Measurements from ENCODE around the gene SSTR3. TPM values are rescaled to one million over a fixed set of nuclear protein-coding genes. Genes with fewer than 3 reads are reported as not detected.

The SSTR3 gene
- total RNA-seq, 1 donor, result not detected

- no peak for DNase-seq (ENCODE audit: low read depth)
- H3K4me3 ChIP-seq (ENCODE audit: low read depth, low read length), result no peak overlapping the region
- TF ChIP-seq, protein P1, sequence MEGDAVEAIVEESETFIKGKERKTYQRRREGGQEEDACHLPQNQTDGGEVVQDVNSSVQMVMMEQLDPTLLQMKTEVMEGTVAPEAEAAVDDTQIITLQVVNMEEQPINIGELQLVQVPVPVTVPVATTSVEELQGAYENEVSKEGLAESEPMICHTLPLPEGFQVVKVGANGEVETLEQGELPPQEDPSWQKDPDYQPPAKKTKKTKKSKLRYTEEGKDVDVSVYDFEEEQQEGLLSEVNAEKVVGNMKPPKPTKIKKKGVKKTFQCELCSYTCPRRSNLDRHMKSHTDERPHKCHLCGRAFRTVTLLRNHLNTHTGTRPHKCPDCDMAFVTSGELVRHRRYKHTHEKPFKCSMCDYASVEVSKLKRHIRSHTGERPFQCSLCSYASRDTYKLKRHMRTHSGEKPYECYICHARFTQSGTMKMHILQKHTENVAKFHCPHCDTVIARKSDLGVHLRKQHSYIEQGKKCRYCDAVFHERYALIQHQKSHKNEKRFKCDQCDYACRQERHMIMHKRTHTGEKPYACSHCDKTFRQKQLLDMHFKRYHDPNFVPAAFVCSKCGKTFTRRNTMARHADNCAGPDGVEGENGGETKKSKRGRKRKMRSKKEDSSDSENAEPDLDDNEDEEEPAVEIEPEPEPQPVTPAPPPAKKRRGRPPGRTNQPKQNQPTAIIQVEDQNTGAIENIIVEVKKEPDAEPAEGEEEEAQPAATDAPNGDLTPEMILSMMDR (IDR thresholded peaks at IDR 0.05; ENCODE audit: insufficient read depth, low read depth, low read length), result no peak
Observed at GRCh38 chr22:37156686-37157435, 55.4 kb downstream of the SSTR3 start.

DNA sequence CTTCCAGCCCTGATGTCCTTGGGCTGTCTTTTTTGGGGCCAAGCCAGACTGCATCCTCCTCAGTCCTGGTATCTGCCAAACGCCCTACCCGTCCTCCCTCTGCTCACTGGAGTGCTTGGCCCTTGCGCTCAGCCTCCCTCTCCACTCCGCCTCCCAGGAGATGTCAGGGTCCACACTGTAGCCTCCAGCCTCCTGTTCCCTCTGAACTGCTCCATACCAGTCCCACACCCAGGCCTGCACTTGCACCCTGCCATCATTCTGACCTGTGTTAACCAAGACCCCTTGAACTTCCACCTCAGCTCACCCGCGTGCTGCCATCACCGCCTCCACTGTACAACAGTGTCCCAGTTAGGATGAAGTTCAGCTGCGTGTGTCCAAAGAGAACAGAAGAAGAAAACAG lies 56.3 kb downstream of the SSTR3 start:
- no peak for DNase-seq (ENCODE audit: low read depth)
- no peak overlapping the region for H3K4me3 ChIP-seq (ENCODE audit: low read depth, low read length)
- TF ChIP-seq, protein P1 (IDR thresholded peaks at IDR 0.05; ENCODE audit: insufficient read depth, low read depth, low read length), result no peak

DNA sequence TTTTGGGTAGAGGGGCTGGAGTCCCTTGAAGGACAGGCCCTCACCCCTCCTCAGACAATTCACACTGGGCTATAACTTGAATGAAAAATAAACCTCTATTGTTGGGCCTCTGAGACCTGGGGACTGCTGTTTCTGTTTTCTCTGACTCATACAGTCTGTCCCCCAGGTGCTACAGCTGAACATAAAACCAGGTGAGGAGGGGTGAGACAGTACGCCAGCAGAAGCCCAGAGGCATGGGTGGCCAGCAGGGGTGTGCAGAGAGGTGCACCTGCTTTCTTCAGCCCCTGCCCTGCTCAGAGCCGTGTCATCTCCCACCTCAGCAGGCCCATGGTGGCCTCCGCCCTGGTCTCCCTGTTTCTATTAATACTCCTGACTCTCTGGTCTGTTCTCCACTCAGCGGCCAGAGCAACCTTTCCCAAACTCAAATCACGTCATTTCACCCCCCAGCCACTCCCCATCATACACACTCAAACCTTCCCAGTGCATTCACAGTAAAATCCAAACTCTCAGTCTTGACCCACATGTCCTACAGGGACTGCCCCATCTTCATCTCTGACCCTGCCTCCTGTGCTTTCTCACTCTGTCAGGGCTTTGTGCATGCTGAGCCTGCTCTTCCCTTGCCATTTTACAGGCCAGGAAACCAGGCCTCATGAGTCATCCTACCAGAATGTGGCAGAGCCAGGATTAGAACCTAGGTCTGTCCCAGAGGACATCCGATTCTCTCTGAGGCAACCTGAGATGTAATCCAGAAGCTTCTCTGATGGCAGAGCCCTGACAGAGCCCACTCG lies 57.2 kb downstream of the SSTR3 start:
- H3K4me3 ChIP-seq (ENCODE audit: low read depth, low read length), result no peak overlapping the region
- no peak for DNase-seq (ENCODE audit: low read depth)
- TF ChIP-seq, protein P1 (IDR thresholded peaks at IDR 0.05; ENCODE audit: insufficient read depth, low read depth, low read length), result no peak

Small RNA genes within 50 kb of the gene (small RNA-seq; reads per million reads assigned to genes)
- gene Z82188.1, result not detected

Other genes starting within 250 kb of the SSTR3 start
- 45.4 and 54.4 TPM in 2 replicates for gene TST, start 193.0 kb downstream of the SSTR3 start, total RNA-seq
- 64.3 and 94.1 TPM in 2 replicates for gene MPST, start 192.7 kb downstream of the SSTR3 start, total RNA-seq
- gene KCTD17, start 160.7 kb downstream of the SSTR3 start, total RNA-seq, result 28.9 and 34.1 TPM in 2 replicates
- not detected in 2 replicates for gene TMPRSS6, start 102.8 kb downstream of the SSTR3 start, total RNA-seq
- gene IL2RB, start 62.6 kb downstream of the SSTR3 start, total RNA-seq, result under 0.01 and 0.64 TPM in 2 replicates
- 9.5 and 10.6 TPM in 2 replicates for gene C1QTNF6, start 24.2 kb downstream of the SSTR3 start, total RNA-seq
- gene RAC2, start 31.8 kb upstream of the SSTR3 start, total RNA-seq, result 8.1 and 11.2 TPM in 2 replicates
- under 0.01 TPM in 2 replicates for gene CYTH4, start 70.0 kb upstream of the SSTR3 start, total RNA-seq
- under 0.01 and 0.32 TPM in 2 replicates for gene ELFN2, start 215.0 kb upstream of the SSTR3 start, total RNA-seq

All from fibroblast of villous mesenchyme (primary cell).